GM23248 (cell line): ENCODE results near the gene PALMD.

ENCODE experiments used
- EZH2 ChIP-seq: fragments of 200-600 bp; sonication (generic); IDR thresholded peaks from 2 replicates; pipeline ENCODE4 v1.6.1; 2018; ENCODE audit warnings: antibody characterized with exemption, mild to moderate bottlenecking; ENCODE audit not compliant: insufficient read depth, poor library complexity, severe bottlenecking
- EZH2phosphoT487 ChIP-seq: fragments of 200-600 bp; sonication (generic); IDR thresholded peaks from 2 replicates; pipeline ENCODE4 v1.6.1; 2018; ENCODE audit warnings: antibody characterized with exemption, moderate library complexity, mild to moderate bottlenecking, low read depth; ENCODE audit not compliant: insufficient read depth

DNA sequence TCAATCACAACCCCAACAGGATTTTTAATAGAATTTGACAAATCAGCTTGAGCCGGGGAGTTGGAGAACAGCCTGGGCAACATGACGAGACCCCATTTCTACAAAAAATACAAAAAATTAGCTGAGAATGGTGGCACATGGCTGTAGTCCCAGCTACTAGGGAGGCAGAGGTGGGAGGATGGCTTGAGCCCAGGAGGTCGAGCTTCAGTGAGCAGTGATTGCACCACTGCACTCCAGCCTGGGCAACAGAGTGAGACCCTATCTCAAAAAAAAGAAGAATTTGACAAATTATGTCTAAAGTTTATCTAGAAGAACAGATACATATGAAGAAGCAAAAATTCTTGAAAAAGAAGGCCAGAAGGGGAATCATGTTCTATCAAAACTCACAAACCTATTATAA is 77.3 kb downstream of the PALMD start:
- no peak for TF ChIP-seq EZH2
- no peak for TF ChIP-seq EZH2phosphoT487
